Measurements from ENCODE around the gene ZNF697. TPM values are rescaled to one million over a fixed set of nuclear protein-coding genes. Genes with fewer than 3 reads are reported as not detected.

Gene ZNF697
- total and polyA plus RNA-seq, 2 donors (not counting 1 experiment from before 2014, with no cell fraction given): not detected

- Mint-ChIP-seq H3K27me3 (peaks cover 14% of the 10 kb centered on the region), H3K4me3 (no peak overlapping the region), H3K27ac (no peak overlapping the region), H3K4me1 (no peaks in the 10 kb centered on the region), H3K9me3 (ENCODE audit: insufficient read depth) (no peaks in the 10 kb centered on the region)
- Histone ChIP-seq H3K27me3 (replicated peaks in 1 of 4; ENCODE audit: control extremely low read depth in 1 of 4, control insufficient read depth in 3 of 4, insufficient read depth in 4 of 4, low read length in 3 of 4) (no peaks in the 10 kb centered on the region), H4K20me1 (ENCODE audit: control insufficient read depth, insufficient read depth, low read length, poor library complexity, severe bottlenecking) (no peaks in the 10 kb centered on the region), H3K27ac (ENCODE audit: low read length in 2 of 2) (no peak overlapping the region), H3K4me2 (replicated peaks; ENCODE audit: low read depth, low read length, poor library complexity, severe bottlenecking) (no peak overlapping the region), H3K9me3 (ENCODE audit: control extremely low read depth in 1 of 3, control insufficient read depth in 2 of 3, insufficient read depth in 1 of 3, low read length in 2 of 3) (peaks cover 0 to 2% (median 0%) of the 10 kb centered on the region in 3 donors), H3K36me3 (replicated peaks in 1 of 2; ENCODE audit: control extremely low read depth in 1 of 2, control insufficient read depth in 1 of 2, extremely low read depth in 1 of 2, insufficient read depth in 2 of 2, low read length in 1 of 2) (no peaks in the 10 kb centered on the region), H3K79me2 (ENCODE audit: control insufficient read depth, insufficient read depth, low read length) (no peaks in the 10 kb centered on the region), H3K9ac (ENCODE audit: low read length) (no peak overlapping the region), H3K4me3 (ENCODE audit: control extremely low read depth in 1 of 5, extremely low read depth in 1 of 5, insufficient read depth in 1 of 5, low read depth in 2 of 5, low read length in 4 of 5) (no peak overlapping the region), H3K4me1 (ENCODE audit: control insufficient read depth in 2 of 2, insufficient read depth in 2 of 2, low read length in 2 of 2) (no peaks in the 10 kb centered on the region), H2AFZ (ENCODE audit: insufficient read depth, low read depth, low read length, poor library complexity, severe bottlenecking) (no peak overlapping the region)
- DNase-seq (no peak), ATAC-seq (ENCODE audit: low read depth) (no peak)
- ChIA-PET POLR2A (no interaction called here), CTCF (interaction anchor here (1.1 kb wide), 1 partner anchor 82 kb away, joined by 3 read pairs; no protein-coding TSS in a partner anchor)
- intact Hi-C loops (cut with micrococcal nuclease): no loop called here
- no CpG with 5 or more reads among the region's 1 CpG for WGBS (ENCODE audit: insufficient coverage)
- TF ChIP-seq EZH2 (IDR thresholded peaks at IDR 0.05; ENCODE audit: borderline replicate concordance, insufficient read depth, low read depth, low read length, poor library complexity, severe bottlenecking) (no peak), CTCF (IDR thresholded peaks at IDR 0.05) (no peak)
Observed at GRCh38 chr1:119593805-119594204, 54.3 kb downstream of the ZNF697 start.

- Mint-ChIP-seq H3K27ac (no peak overlapping the region), H3K4me3 (no peak overlapping the region), H3K9me3 (ENCODE audit: insufficient read depth) (no peaks in the 10 kb centered on the region), H3K4me1 (no peaks in the 10 kb centered on the region), H3K27me3 (peaks cover 8% of the 10 kb centered on the region)
- Histone ChIP-seq H3K79me2 (ENCODE audit: control insufficient read depth, insufficient read depth, low read length) (no peaks in the 10 kb centered on the region), H3K27me3 (replicated peaks in 1 of 4; ENCODE audit: control extremely low read depth in 1 of 4, control insufficient read depth in 3 of 4, insufficient read depth in 4 of 4, low read length in 3 of 4) (no peaks in the 10 kb centered on the region), H3K4me3 (ENCODE audit: control extremely low read depth in 1 of 5, extremely low read depth in 1 of 5, insufficient read depth in 1 of 5, low read depth in 2 of 5, low read length in 4 of 5) (no peak overlapping the region), H3K36me3 (replicated peaks in 1 of 2; ENCODE audit: control extremely low read depth in 1 of 2, control insufficient read depth in 1 of 2, extremely low read depth in 1 of 2, insufficient read depth in 2 of 2, low read length in 1 of 2) (no peaks in the 10 kb centered on the region), H3K4me1 (ENCODE audit: control insufficient read depth in 2 of 2, insufficient read depth in 2 of 2, low read length in 2 of 2) (no peaks in the 10 kb centered on the region), H2AFZ (ENCODE audit: insufficient read depth, low read depth, low read length, poor library complexity, severe bottlenecking) (no peak overlapping the region), H4K20me1 (ENCODE audit: control insufficient read depth, insufficient read depth, low read length, poor library complexity, severe bottlenecking) (no peaks in the 10 kb centered on the region), H3K4me2 (replicated peaks; ENCODE audit: low read depth, low read length, poor library complexity, severe bottlenecking) (no peak overlapping the region), H3K27ac (ENCODE audit: low read length in 2 of 2) (no peak overlapping the region), H3K9me3 (ENCODE audit: control extremely low read depth in 1 of 3, control insufficient read depth in 2 of 3, insufficient read depth in 1 of 3, low read length in 2 of 3) (peaks cover 0 to 2% (median 0%) of the 10 kb centered on the region in 3 donors), H3K9ac (ENCODE audit: low read length) (no peak overlapping the region)
- no peak for ATAC-seq (ENCODE audit: low read depth)
- no peak for DNase-seq
- intact Hi-C loops (cut with micrococcal nuclease): no loop called here
- TF ChIP-seq EZH2 (IDR thresholded peaks at IDR 0.05; ENCODE audit: borderline replicate concordance, insufficient read depth, low read depth, low read length, poor library complexity, severe bottlenecking) (no peak), CTCF (IDR thresholded peaks at IDR 0.05) (no peak)
- ChIA-PET POLR2A (no interaction called here), CTCF (no interaction called here)
Observed at GRCh38 chr1:119590393-119590792, 57.7 kb downstream of the ZNF697 start.

All from B cell (primary cell).